GM12878 (cell line): ENCODE measurements around the gene ANKHD1. TPM values are rescaled to one million over a fixed set of nuclear protein-coding genes. Genes with fewer than 3 reads are reported as not detected.

Experiments
- ATAC-seq: fragments of 200-7000 bp; cut with Tn5 transposase; 3 replicates; pipeline ENCODE4 v1.9.1; 2020; ENCODE audit warnings: mild to moderate bottlenecking, moderate library complexity
- BruUV-seq: library from RNA; stranded (reverse); fragments of 400-500 nt; replicated peaks from 2 replicates; lab custom pipeline; 2021; lab: Mats Ljungman, UMichigan
- CTCF ChIA-PET: fragments of 300-600 bp; sonication (Branson Sonifier 250); formaldehyde crosslinking; extraction: SDS; loops from one replicate; lab custom pipeline; 2021; ENCODE audit warnings: inconsistent platforms; lab: Yijun Ruan, JAX
- POLR2A ChIA-PET: fragments of 350-600 bp; formaldehyde crosslinking; extraction: SDS; loops from one replicate; lab custom pipeline; 2021; ENCODE audit warnings: inconsistent platforms; lab: Charles Lee
- RAD21 ChIA-PET: fragments of 300-600 bp; sonication (Branson Sonifier 250); formaldehyde crosslinking; loops from one replicate; lab custom pipeline; 2023; ENCODE audit warnings: antibody characterized with exemption; ENCODE audit not compliant: unreplicated experiment; lab: Charles Lee
- SMC1A ChIA-PET: fragments of 300-600 bp; sonication (Branson Sonifier 250); formaldehyde crosslinking; loops from one replicate; lab custom pipeline; 2023; ENCODE audit not compliant: unreplicated experiment, uncharacterized antibody; lab: Charles Lee
- DNase-seq: peaks from one replicate; pipeline ENCODE4 v3.0.0-alpha.2; 2011; ENCODE audit warnings: low read depth, low spot score
- FAIRE-seq: peaks from 3 replicates; lab custom pipeline; 2011; peaks lifted over from hg19 to GRCh38; lab: Jason Lieb, UNC
- H2AFZ ChIP-seq: 2 replicates; pipeline ENCODE4 v1.6.0; 2011; ENCODE audit warnings: low read depth, low read length, control low read depth; ENCODE audit not compliant: control insufficient read depth
- H3K27ac ChIP-seq: 2 replicates; pipeline ENCODE4 v1.5.1; 2011; ENCODE audit warnings: control low read depth; ENCODE audit not compliant: control insufficient read depth, insufficient read depth
- H3K27me3 ChIP-seq, 2 experiments: replicated peaks in 1 of 2; 2 replicates each; pipeline versions ENCODE4 v1.6.0 to v1.6.1; 2011; ENCODE audit warnings: low read length in 1 of 2; ENCODE audit not compliant: control insufficient read depth in 2 of 2, insufficient read depth in 2 of 2
- H3K36me3 ChIP-seq, 2 experiments: 2 replicates each; pipeline ENCODE4 v1.5.1; 2011; ENCODE audit warnings: low read length in 1 of 2; ENCODE audit not compliant: control insufficient read depth in 2 of 2, insufficient read depth in 2 of 2
- H3K4me1 ChIP-seq: 2 replicates; pipeline ENCODE4 v1.6.1; 2011; ENCODE audit warnings: mild to moderate bottlenecking, low read length, moderate library complexity, mixed read lengths; ENCODE audit not compliant: control insufficient read depth, insufficient read depth
- H3K4me2 ChIP-seq: 2 replicates; pipeline ENCODE4 v1.6.0; 2011; ENCODE audit warnings: control low read depth; ENCODE audit not compliant: control insufficient read depth, insufficient read depth
- H3K4me3 ChIP-seq: fragments of 200-600 bp; sonication (generic); 2 replicates; pipeline ENCODE4 v1.5.1; 2016
- H3K79me2 ChIP-seq: 2 replicates; pipeline ENCODE4 v1.6.0; 2011; ENCODE audit warnings: low read length; ENCODE audit not compliant: control insufficient read depth, insufficient read depth
- H3K9ac ChIP-seq: 2 replicates; pipeline ENCODE4 v1.8.0; 2011; ENCODE audit warnings: low read length, control low read depth, mixed read lengths; ENCODE audit not compliant: control insufficient read depth, insufficient read depth
- H3K9me3 ChIP-seq: replicated peaks from 3 replicates; pipeline ENCODE4 v1.5.1; 2011; ENCODE audit warnings: mild to moderate bottlenecking, low read length; ENCODE audit not compliant: control insufficient read depth, insufficient read depth
- H4K20me1 ChIP-seq: 2 replicates; pipeline ENCODE4 v1.6.0; 2011; ENCODE audit not compliant: control insufficient read depth, insufficient read depth
- ATF3 ChIP-seq: IDR thresholded peaks from 2 replicates; pipeline ENCODE4 v1.6.1; 2011; ENCODE audit warnings: low read depth, mild to moderate bottlenecking, low read length, moderate library complexity, borderline replicate concordance; ENCODE audit errors: extremely low read depth
- MLLT1 ChIP-seq: fragments of 450-650 bp; IDR thresholded peaks from 2 replicates; pipeline ENCODE4 v1.6.1; 2016; ENCODE audit warnings: mild to moderate bottlenecking
- MYC ChIP-seq: IDR thresholded peaks from 2 replicates; pipeline ENCODE4 v1.6.1; 2011; ENCODE audit warnings: mild to moderate bottlenecking, low read length, moderate library complexity, inconsistent platforms; ENCODE audit not compliant: insufficient read depth, insufficient replicate concordance, insufficient read length, severe bottlenecking
- NFYA ChIP-seq: IDR thresholded peaks from 2 replicates; pipeline ENCODE4 v1.6.1; 2011; ENCODE audit warnings: low read depth, mild to moderate bottlenecking, low read length, improper control_type of control experiment, borderline replicate concordance
- PKNOX1 ChIP-seq: fragments of 450-650 bp; IDR thresholded peaks from 2 replicates; pipeline ENCODE4 v1.6.1; 2016; ENCODE audit warnings: mild to moderate bottlenecking
- POU2F2 ChIP-seq: IDR thresholded peaks from 3 replicates; pipeline ENCODE4 v1.6.1; 2011; ENCODE audit warnings: low read depth, mild to moderate bottlenecking, low read length, borderline replicate concordance
- TAF1 ChIP-seq: IDR thresholded peaks from 2 replicates; pipeline ENCODE4 v1.6.1; 2011; ENCODE audit warnings: mild to moderate bottlenecking, low read depth, low read length, borderline replicate concordance
- USF1 ChIP-seq: IDR thresholded peaks from 2 replicates; pipeline ENCODE4 v1.6.1; 2011; ENCODE audit warnings: borderline replicate concordance, low read depth, mild to moderate bottlenecking, moderate library complexity, mixed read lengths, low read length; ENCODE audit not compliant: insufficient read depth; ENCODE audit errors: extremely low read length
- WRNIP1 ChIP-seq: IDR thresholded peaks from 2 replicates; pipeline ENCODE4 v1.6.1; 2011; ENCODE audit warnings: low read depth, low read length, improper control_type of control experiment, borderline replicate concordance
- ZBED1 ChIP-seq: IDR thresholded peaks from 2 replicates; pipeline ENCODE4 v1.6.1; 2016; ENCODE audit warnings: borderline replicate concordance
- ZBTB4 ChIP-seq: fragments of 450-650 bp; formaldehyde crosslinking; IDR thresholded peaks from 2 replicates; pipeline ENCODE4 v1.4.0; 2022; ENCODE audit warnings: mild to moderate bottlenecking, moderate library complexity
- WGBS: methylation state at CpG from one replicate; pipeline ENCODE4 v1.1.6; 2016; ENCODE audit warnings: low lambda C conversion rate; ENCODE audit not compliant: insufficient replicate concordance, insufficient coverage; ENCODE audit errors: missing lambda C conversion rate; 5-methylcytosine and 5-hydroxymethylcytosine counted together
- in situ Hi-C: fragments of 300-500 bp; cut with MboI; formaldehyde crosslinking; loops from 9 replicates; pipeline ENCODE4 v1.14.3; 2018; ENCODE audit warnings: mixed read lengths
- intact Hi-C: fragments of 100-400 bp; cut with micrococcal nuclease; formaldehyde crosslinking; loops from one replicate; pipeline ENCODE4 v1.14.2; 2022; ENCODE audit not compliant: unreplicated experiment
- polyA plus RNA-seq, 11 experiments: library from polyadenylated mRNA; depleted of rRNA in 4 of 11; unstranded in 6 of 11; stranded (reverse) in 5 of 11; fragments of >200 nt; fragmentation: Nextera tagmentation in 4 of 11; fragmentation: Illumina TruSeq in 1 of 11; extraction: Ambion mirVana in 4 of 11; extraction: Trizol in 1 of 11; gene quantifications; 1 replicate in 1 of 11; 2 replicates in 10 of 11; pipeline versions ENCODE4 v1.2.1 to v1.2.3, GENCODE V29; 2011 to 2016; ENCODE audit warnings: inconsistent platforms in 2 of 11, missing spikeins in 2 of 11, low read depth in 1 of 11
- total RNA-seq, 4 experiments: library from RNA; depleted of rRNA in 3 of 4; stranded (reverse); fragments of >200 nt in 3 of 4; fragmentation: Illumina TruSeq in 1 of 4; extraction: Trizol in 1 of 4; gene quantifications; 2 replicates each; pipeline versions ENCODE4 v1.2.1 to v1.2.3, GENCODE V29; 2013 to 2021

Gene ANKHD1
- total and polyA plus RNA-seq, 10 of the 15 experiments (the other 5 are each of a cell fraction or from before 2014, with no cell fraction given): 31.6 to 96.8 (median 74.3) TPM

DNA sequence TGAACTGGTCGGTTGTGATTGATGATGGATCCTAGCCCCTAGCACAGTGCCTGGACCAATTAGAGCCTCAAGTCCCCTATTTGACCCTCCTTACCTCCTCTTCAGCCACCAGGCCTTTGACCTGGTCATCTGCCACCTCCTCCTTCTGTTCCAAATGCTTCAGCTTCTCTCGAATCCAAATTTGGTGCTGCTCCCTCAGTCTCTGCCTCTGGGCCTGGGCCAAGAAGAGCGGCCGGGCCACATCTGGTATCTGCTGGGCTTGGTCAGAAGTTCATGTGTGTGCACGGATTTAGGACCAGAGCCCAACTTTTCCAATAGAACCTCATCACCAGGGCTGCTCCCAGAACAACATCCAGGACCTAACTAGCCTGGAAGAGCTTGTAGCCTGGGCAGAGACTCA, 169.5 kb downstream of the ANKHD1 start:
- no peak overlapping the region for H3K4me3 ChIP-seq
- H2AFZ ChIP-seq: no peak overlapping the region
- H3K9me3 ChIP-seq: no peaks in the 10 kb centered on the region
- TF ChIP-seq ATF3: no peak
- TF ChIP-seq PKNOX1: no peak
- TF ChIP-seq TAF1: no peak
- TF ChIP-seq MYC: no peak
- TF ChIP-seq MLLT1: no peak
- TF ChIP-seq ZBTB4 (CRISPR knock-in tag): no peak
- no peak for TF ChIP-seq USF1
- TF ChIP-seq NFYA: no peak
- no peak for TF ChIP-seq WRNIP1
- no peak for TF ChIP-seq POU2F2
- TF ChIP-seq ZBED1: no peak
- DNase-seq (no peak), FAIRE-seq (no peak), ATAC-seq (no peak)
- in situ Hi-C loops (no loop called here), intact Hi-C loops (no loop called here)
- no peak overlapping the region for H3K27ac ChIP-seq
- peaks cover 35% of the 10 kb centered on the region for H3K4me1 ChIP-seq
- ChIA-PET RAD21 (no interaction called here), CTCF (interaction anchor here (1.1 kb wide), 1 partner anchor 197 kb away, joined by 3 read pairs; no protein-coding TSS in a partner anchor), SMC1A (interaction anchor here (0.7 to 0.9 kb wide), 2 partner anchors 24 to 38 kb away, joined by 3 to 4 read pairs; partner anchors contain the start of gene EIF4EBP3), POLR2A (interaction anchor here (0.5 to 3.4 kb wide), 3 partner anchors 13 to 482 kb away, joined by 4 to 22 read pairs (median 7); partner anchors contain the start of gene SRA1)
- peaks cover 21% of the 10 kb centered on the region for H3K79me2 ChIP-seq
- H3K27me3 ChIP-seq: no peaks in the 10 kb centered on the region
- H3K9ac ChIP-seq: no peak overlapping the region
- 82% methylated on average over 5 of the region's 5 CpGs for WGBS
- H3K36me3 ChIP-seq: peaks cover 6 to 8% of the 10 kb centered on the region in 2 experiments; a peak in 3 of 4 replicates
- H3K4me2 ChIP-seq: no peak overlapping the region
- H4K20me1 ChIP-seq: no peaks in the 10 kb centered on the region
- no TSS peak for BruUV-seq
